Loucy (cell line): Measurements from ENCODE around the gene OR13A1.
"Not testable (repeated sequence)": the region's sequence is repeated elsewhere in the genome, so short reads cannot be mapped to it uniquely, and the experiment has no call there.

ENCODE experiments used
- EZH2phosphoT487 ChIP-seq: fragments of 200-600 bp; IDR thresholded peaks from 2 replicates; pipeline ENCODE4 v1.6.1; 2018; ENCODE audit warnings: antibody characterized with exemption, mild to moderate bottlenecking, moderate library complexity, borderline replicate concordance
- TF ChIP-seq, protein P1 (sequence below): fragments of 200-600 bp; sonication (generic); conservative IDR thresholded peaks from 2 replicates; pipeline ENCODE4 v1.5.1; 2014; ENCODE audit warnings: mild to moderate bottlenecking, antibody characterized with exemption, low read length

DNA sequence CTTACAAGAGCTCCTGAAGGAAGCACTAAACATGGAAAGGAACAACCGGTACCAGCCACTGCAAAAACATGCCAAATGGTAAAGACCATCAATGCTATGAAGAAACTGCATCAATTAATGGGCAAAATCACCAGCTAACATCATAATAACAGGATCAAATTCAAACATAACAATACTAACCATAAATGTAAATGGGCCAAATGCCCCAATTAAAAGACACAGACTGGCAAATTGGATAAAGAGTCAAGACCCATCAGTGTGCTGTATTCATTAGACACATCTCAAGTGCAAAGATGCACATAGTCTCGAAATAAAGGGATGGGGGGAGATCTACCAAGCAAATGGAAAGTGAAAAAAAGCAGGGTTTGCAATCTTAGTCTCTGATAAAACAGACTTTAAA is 47.6 kb downstream of the OR13A1 start:
- TF ChIP-seq, protein P1, sequence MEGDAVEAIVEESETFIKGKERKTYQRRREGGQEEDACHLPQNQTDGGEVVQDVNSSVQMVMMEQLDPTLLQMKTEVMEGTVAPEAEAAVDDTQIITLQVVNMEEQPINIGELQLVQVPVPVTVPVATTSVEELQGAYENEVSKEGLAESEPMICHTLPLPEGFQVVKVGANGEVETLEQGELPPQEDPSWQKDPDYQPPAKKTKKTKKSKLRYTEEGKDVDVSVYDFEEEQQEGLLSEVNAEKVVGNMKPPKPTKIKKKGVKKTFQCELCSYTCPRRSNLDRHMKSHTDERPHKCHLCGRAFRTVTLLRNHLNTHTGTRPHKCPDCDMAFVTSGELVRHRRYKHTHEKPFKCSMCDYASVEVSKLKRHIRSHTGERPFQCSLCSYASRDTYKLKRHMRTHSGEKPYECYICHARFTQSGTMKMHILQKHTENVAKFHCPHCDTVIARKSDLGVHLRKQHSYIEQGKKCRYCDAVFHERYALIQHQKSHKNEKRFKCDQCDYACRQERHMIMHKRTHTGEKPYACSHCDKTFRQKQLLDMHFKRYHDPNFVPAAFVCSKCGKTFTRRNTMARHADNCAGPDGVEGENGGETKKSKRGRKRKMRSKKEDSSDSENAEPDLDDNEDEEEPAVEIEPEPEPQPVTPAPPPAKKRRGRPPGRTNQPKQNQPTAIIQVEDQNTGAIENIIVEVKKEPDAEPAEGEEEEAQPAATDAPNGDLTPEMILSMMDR = not testable (repeated sequence)
- not testable (repeated sequence) for TF ChIP-seq EZH2phosphoT487
